Karpas-422 (cell line): Measurements from ENCODE around the gene SUPT5H. TPM values are rescaled to one million over a fixed set of nuclear protein-coding genes. Genes with fewer than 3 reads are reported as not detected.

Source experiments
- small RNA-seq: library from RNA; depleted of rRNA; stranded (forward); fragments of <200 nt; gene quantifications from one replicate; pipeline ENCODE3, GENCODE V24; 2014
- total RNA-seq: library from RNA; depleted of rRNA; stranded (reverse); fragments of >200 nt; shearing (Covaris generic); gene quantifications from 2 replicates; pipeline ENCODE4 v1.2.3, GENCODE V29; 2014; ENCODE audit warnings: low replicate concordance; rRNA removed

SUPT5H gene
- total RNA-seq, 1 experiment from 2014 or later, result 55.3 TPM

Small RNAs within 50 kb of the gene (small RNA-seq; reads per million reads assigned to genes)
- gene MIR4530, result not detected

Other genes starting within 250 kb of the SUPT5H start
- not detected in 2 replicates for gene NCCRP1, start 248.6 kb upstream of the SUPT5H start, total RNA-seq
- not detected in 2 replicates for gene SYCN, start 241.3 kb upstream of the SUPT5H start, total RNA-seq
- not detected in 2 replicates for gene IFNL3, start 200.6 kb upstream of the SUPT5H start, total RNA-seq
- not detected in 2 replicates for gene IFNL4, start 196.7 kb upstream of the SUPT5H start, total RNA-seq
- gene IFNL2, start 177.2 kb upstream of the SUPT5H start, total RNA-seq, result not detected in 2 replicates
- gene IFNL1, start 149.2 kb upstream of the SUPT5H start, total RNA-seq, result not detected in 2 replicates
- gene LRFN1, start 124.7 kb upstream of the SUPT5H start, total RNA-seq, result not detected in 2 replicates
- gene GMFG, start 109.5 kb upstream of the SUPT5H start, total RNA-seq, result not detected in 2 replicates
- gene SAMD4B, start 103.2 kb upstream of the SUPT5H start, total RNA-seq, result 50.9 and 78.1 TPM in 2 replicates
- gene PAF1, start 54.5 kb upstream of the SUPT5H start, total RNA-seq, result 25.3 and 26.7 TPM in 2 replicates
- 18.1 and 18.6 TPM in 2 replicates for gene MED29, start 54.2 kb upstream of the SUPT5H start, total RNA-seq
- gene ZFP36, start 38.7 kb upstream of the SUPT5H start, total RNA-seq, result 10.3 and 16.3 TPM in 2 replicates
- 19.0 and 22.2 TPM in 2 replicates for gene PLEKHG2, start 32.9 kb upstream of the SUPT5H start, total RNA-seq
- gene RPS16, start 9.6 kb upstream of the SUPT5H start, total RNA-seq, result 378 and 758 TPM in 2 replicates
- 61.2 and 101 TPM in 2 replicates for gene TIMM50, start 35.3 kb downstream of the SUPT5H start, total RNA-seq
- 2.6 and 3.1 TPM in 2 replicates for gene DLL3, start 53.4 kb downstream of the SUPT5H start, total RNA-seq
- gene SELENOV, start 69.6 kb downstream of the SUPT5H start, total RNA-seq, result not detected in 2 replicates
- gene EID2B, start 87.3 kb downstream of the SUPT5H start, total RNA-seq, result 4.2 and 6.5 TPM in 2 replicates
- gene EID2, start 94.6 kb downstream of the SUPT5H start, total RNA-seq, result 5.9 and 11.1 TPM in 2 replicates
- not detected in 2 replicates for gene LGALS13, start 156.9 kb downstream of the SUPT5H start, total RNA-seq
- gene LGALS16, start 210.3 kb downstream of the SUPT5H start, total RNA-seq, result not detected in 2 replicates